ENCODE results near the gene HOXA7. TPM values are rescaled to one million over a fixed set of nuclear protein-coding genes. Genes with fewer than 3 reads are reported as not detected.

HOXA7 gene
- total and polyA plus RNA-seq, 2 experiments from 2014 or later = 0.83 TPM; not detected in 1

GRCh38 chr7:27192546-27193334 is 36.3 kb upstream of the HOXA7 start:
- H3K27ac ChIP-seq = peak overlapping the region; percentile 97
- 8% methylated on average over 67 of the region's 78 CpGs for WGBS (ENCODE audit: low lambda C conversion rate, missing lambda C conversion rate)
- no peaks in the 10 kb centered on the region for H3K9me2 ChIP-seq (replicated peaks; ENCODE audit: insufficient read depth)
- no peak for DNase-seq (ENCODE audit: low spot score)
- H3K27me3 ChIP-seq = peaks cover 88% of the 10 kb centered on the region
- H3K9me3 ChIP-seq (ENCODE audit: low read depth) = no peaks in the 10 kb centered on the region
- peaks cover 25% of the 10 kb centered on the region for H4K20me1 ChIP-seq (ENCODE audit: insufficient read depth, poor library complexity, severe bottlenecking)
- H3K79me2 ChIP-seq = peaks cover 98% of the 10 kb centered on the region
- peak; percentile 34 for TF ChIP-seq EZH2 (IDR thresholded peaks at IDR 0.05; ENCODE audit: borderline replicate concordance)
- no peak for TF ChIP-seq CTCF (IDR thresholded peaks at IDR 0.05; ENCODE audit: poor library complexity)
- peaks cover 35% of the 10 kb centered on the region for H3K4me1 ChIP-seq (ENCODE audit: insufficient read depth)
- H2AFZ ChIP-seq = peak overlapping the region; percentile 52
- H3K36me3 ChIP-seq (replicated peaks; ENCODE audit: insufficient read depth, low read depth) = no peaks in the 10 kb centered on the region
- peak overlapping the region; percentile 96 for H3K4me2 ChIP-seq
- peak overlapping the region; percentile 34 for H3K4me3 ChIP-seq

GRCh38 chr7:27191833-27192545 is 35.5 kb upstream of the HOXA7 start:
- DNase-seq (ENCODE audit: low spot score) = no peak
- Histone ChIP-seq H3K27me3 (peaks cover 88% of the 10 kb centered on the region), H3K4me2 (peak overlapping the region; percentile 96)

GRCh38 chr7:27191161-27191731 is 34.8 kb upstream of the HOXA7 start:
- Histone ChIP-seq H3K4me3 (no peak overlapping the region), H2AFZ (no peak overlapping the region), H3K9me2 (replicated peaks; ENCODE audit: insufficient read depth) (no peaks in the 10 kb centered on the region), H3K9me3 (ENCODE audit: low read depth) (no peaks in the 10 kb centered on the region), H3K36me3 (replicated peaks; ENCODE audit: insufficient read depth, low read depth) (no peaks in the 10 kb centered on the region), H3K27ac (peak overlapping the region; percentile 97), H3K79me2 (peaks cover 97% of the 10 kb centered on the region), H4K20me1 (ENCODE audit: insufficient read depth, poor library complexity, severe bottlenecking) (peaks cover 15% of the 10 kb centered on the region), H3K4me2 (peak overlapping the region; percentile 96), H3K27me3 (peaks cover 93% of the 10 kb centered on the region), H3K4me1 (ENCODE audit: insufficient read depth) (peaks cover 35% of the 10 kb centered on the region)
- WGBS (ENCODE audit: low lambda C conversion rate, missing lambda C conversion rate) = 36% methylated on average over 15 of the region's 15 CpGs
- no peak for TF ChIP-seq CTCF (IDR thresholded peaks at IDR 0.05; ENCODE audit: poor library complexity)
- TF ChIP-seq EZH2 (IDR thresholded peaks at IDR 0.05; ENCODE audit: borderline replicate concordance) = no peak
- no peak for TF ChIP-seq EZH2phosphoT487 (IDR thresholded peaks at IDR 0.05; ENCODE audit: low read depth, severe bottlenecking, unreplicated experiment)
- no peak for DNase-seq (ENCODE audit: low spot score)

More at GRCh38 chr7:27191833-27192545, 35.5 kb upstream of the HOXA7 start:
- Histone ChIP-seq H3K9me3 (ENCODE audit: low read depth) (no peaks in the 10 kb centered on the region), H3K4me3 (peak overlapping the region; percentile 34), H3K4me1 (ENCODE audit: insufficient read depth) (peaks cover 35% of the 10 kb centered on the region), H3K36me3 (replicated peaks; ENCODE audit: insufficient read depth, low read depth) (no peaks in the 10 kb centered on the region), H2AFZ (no peak overlapping the region), H3K79me2 (peaks cover 98% of the 10 kb centered on the region), H3K9me2 (replicated peaks; ENCODE audit: insufficient read depth) (no peaks in the 10 kb centered on the region), H3K27ac (peak overlapping the region; percentile 97), H4K20me1 (ENCODE audit: insufficient read depth, poor library complexity, severe bottlenecking) (peaks cover 21% of the 10 kb centered on the region)
- TF ChIP-seq EZH2 (IDR thresholded peaks at IDR 0.05; ENCODE audit: borderline replicate concordance) = peak; percentile 75
- TF ChIP-seq EZH2phosphoT487 (IDR thresholded peaks at IDR 0.05; ENCODE audit: low read depth, severe bottlenecking, unreplicated experiment) = no peak
- 13% methylated on average over 42 of the region's 42 CpGs for WGBS (ENCODE audit: low lambda C conversion rate, missing lambda C conversion rate)
